Measurements from ENCODE around the gene NCCRP1.

Gene NCCRP1

DNA sequence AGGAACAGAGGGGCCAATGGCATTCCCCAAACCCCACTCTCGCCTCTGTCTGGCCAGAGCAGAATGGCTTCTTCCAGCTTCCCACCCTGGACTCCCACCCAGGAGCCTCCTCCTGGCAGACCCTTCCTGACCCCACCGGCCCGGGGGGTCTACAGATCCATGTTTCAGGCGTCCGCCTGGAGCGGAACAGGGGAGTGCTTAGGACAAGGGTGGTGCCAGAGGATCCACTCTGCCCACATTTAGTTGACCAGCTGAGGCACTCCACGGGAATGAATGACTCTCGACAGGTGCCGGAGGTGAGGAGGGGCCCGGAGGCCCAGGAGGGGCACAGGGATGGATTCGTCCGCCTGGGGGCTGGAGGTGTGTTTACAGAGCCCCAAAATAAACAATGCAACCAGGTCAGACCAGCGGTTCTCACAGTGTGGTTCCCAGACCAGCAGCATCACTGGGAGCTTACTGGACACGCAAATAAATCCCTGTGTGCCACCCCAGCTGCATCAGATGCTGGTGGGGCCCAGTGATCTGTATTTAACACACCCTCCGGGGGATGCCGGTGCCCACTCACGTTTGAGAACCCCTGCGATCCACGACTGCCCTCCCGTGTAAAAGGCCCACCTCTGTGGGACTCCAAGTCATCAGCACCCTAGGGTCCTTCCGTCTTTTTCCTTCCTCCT, 15.1 kb upstream of the NCCRP1 start:
- DNase-seq: no peak

DNA sequence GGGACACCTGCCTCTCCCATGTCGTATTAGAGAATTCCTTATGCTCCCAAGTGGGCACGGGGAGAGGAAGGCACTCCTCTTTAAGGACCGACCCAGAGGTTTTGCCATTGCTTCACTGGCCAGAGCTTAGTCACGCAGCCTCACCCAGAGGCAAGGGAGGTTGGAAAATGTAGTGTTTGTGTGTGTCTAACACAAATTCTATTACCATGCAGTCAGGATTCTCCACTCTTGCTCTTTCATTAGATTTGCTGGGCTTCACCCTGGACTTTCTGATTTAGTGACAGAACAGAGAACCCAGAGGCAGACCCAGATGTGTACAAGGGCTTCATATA, 14.6 kb upstream of the NCCRP1 start:
- DNase-seq: no peak

DNA sequence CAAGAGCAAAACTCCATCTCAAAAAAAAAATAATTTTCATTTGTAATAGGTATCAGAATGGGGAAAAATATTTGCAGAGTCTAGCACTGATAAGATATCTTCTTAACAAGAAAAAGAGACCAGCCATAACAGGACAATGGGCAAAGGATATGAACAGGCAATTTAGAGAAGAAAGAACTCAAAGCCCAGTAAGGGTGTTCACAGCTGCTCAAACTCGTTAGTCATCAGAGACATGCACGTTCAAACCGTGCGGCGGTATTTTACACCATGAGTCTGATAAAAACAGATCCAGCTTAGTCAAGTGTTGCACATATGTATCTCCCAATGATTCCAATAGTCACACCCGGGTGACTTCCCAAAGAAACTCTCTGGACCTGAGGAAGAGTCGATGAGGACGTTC, 13.7 kb upstream of the NCCRP1 start:
- DNase-seq: no peak

DNA sequence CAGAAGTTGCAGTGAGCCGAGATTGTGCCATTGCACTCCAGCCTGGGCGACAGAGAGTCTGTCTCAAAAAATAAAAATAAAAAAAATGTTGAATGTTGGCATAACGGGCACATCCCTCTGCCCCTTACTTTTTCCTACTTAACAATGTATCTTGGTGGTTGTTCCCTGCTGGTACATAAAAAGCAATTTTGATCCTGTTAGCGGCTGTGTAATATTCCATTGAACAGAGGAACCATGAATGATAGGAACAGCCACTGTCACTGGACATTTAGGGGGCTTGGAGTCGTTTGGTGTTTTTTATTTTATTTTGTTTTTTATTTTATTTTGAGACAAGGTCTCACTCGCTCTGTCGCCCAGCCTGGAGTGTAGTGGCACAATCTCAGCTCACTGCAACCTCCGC, 10.4 kb upstream of the NCCRP1 start:
- DNase-seq: no peak

DNA sequence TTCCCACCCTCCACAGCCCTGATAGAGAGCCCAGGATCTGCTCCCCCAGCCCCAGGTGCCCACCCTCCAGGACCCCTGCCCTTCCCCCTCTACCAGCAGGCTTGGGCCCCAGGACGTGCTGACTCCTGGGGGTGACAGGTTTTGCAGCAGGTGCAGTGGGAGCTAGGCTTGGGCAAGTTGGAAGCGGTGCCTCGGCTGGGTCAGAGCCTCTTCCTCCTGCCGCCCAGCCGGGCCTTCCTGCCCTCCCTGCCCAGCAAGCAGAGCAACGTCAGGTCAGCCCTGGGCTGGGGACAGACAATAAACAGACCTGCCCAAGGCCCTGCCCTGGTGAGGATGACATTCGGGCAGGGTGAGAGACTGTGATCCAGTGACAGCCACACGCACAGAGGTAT, 9.2 kb upstream of the NCCRP1 start:
- no peak for DNase-seq

DNA sequence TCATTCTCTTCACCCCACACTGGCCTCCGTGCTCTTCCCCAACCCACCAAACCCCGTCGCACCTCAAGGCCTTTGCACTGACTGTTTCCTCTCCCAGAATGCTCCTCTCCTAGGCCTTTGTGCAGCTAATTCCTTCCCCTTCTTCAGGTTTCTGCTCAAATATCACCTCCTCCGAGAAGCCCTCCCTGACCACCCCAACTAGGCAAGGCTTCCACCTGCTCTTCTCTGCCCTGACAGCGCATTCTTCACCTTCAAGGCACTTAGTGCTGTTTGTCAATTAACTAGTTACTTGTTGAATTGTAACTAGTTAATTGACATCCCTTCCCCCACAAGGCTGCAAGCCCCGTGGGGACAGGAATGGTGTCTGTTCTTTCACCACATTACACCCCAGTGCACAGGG, 7.8 kb upstream of the NCCRP1 start:
- no peak for DNase-seq

DNA sequence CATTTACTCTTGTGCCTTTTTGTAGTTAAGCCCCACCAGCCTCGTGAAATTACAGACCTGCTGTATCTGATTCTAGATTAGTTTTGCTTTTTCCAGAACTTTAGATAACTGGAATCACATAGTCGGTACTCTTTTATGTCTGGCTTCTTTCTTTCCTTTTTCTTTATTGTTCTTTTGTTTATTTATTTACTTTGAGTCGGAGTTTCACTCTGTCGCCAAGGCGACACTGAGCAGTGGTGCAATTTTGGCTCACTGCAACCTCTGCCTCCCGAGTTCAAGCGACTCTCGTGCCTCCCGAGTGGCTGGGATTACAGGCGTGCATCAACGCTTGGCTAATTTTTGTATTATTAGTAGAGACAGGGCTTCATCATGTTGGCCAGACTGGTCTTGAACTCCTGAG, 6.0 kb upstream of the NCCRP1 start:
- no peak for DNase-seq

DNA sequence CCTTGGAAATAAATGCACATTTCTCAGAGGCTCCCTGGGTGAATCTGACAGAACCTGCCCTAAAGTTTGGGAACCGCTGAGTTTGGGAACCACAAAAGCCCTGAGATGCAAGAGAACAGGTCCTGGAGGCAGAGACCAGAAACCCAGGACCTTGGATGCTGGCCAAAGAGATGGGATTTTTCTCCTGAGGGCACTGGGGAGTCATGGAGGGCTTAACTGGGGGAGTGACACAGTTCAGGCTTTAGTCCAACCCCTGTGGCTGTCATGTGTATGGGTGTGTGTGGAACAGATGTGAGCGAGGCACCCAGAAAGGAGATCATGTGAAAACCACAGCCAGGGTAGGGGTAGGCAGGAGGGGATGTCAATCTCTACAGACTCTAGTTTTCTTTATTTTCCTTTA, 3.9 kb upstream of the NCCRP1 start:
- DNase-seq: no peak

DNA sequence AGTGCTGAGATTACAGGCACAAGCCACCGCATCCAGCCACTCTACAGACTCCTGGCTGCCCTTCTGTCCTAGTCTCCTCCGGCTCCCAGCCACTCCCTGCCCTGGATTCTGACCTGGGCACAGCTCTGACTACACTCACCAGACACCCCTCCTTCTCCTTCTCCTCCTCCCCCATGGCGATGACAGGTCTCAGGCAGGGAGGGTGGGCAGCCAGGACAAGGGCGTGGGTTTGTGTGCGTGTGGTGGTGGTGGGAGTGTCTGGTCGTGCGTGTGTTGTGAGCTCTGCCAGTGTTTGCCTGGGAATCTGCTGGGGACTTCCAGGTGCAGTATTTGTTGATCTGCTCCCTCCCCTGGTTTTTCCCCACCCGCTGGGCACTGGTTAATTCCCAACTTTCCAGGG, 3.0 kb upstream of the NCCRP1 start:
- no peak for DNase-seq

DNA sequence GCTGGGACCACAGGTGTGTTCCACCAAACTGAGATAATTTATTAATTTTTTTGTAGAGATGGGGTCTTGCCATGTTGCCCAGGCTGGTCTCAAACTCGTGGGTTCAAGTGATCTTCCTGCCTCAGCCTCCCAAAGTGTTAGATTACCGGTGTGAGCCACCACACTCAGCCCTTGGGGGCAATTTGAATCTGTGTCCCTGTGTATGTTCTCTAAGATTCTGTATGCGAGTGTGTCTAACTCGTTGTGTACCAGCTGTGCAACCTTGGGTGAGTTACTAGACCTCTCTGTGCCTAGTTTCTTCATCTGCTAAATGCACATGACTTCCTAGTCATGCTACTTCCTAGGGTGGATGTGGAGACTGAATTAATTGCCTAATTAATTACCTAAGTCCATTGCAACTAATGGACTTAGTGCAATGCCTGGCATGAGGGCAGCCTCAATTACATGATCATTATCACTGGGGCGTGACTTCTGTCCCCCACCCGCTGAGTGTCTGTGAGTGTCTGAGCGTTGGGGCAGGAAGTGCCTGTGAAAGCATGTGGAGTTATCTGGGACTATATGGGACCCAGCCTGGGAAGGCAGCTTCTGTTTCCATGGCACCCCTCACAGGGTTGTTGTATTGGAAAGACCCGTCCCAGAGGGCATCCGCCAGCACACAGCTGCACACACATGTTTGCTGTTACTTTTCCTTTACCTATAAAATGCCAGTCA, 1.8 kb upstream of the NCCRP1 start:
- DNase-seq: no peak

DNA sequence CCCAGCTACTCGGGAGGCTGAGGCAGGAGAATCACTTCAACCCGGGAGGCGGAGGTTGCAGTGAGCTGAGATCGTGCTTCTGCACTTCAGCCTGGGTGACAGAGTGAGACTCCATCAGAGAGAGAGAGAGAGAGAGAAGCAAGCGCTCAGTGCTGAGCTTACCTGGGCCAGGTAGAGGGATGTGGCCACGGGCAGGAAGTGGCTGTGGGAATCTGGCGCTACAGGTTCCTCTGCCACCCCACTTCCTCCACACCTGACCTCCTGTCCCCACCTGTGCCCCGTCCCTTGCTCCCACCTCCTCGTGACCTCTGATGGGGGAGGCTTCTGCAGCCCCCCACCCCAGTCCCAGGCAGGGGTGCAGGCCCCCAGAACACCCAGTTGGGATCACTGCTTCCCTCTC, 1.0 kb upstream of the NCCRP1 start:
- no peak for DNase-seq

DNA sequence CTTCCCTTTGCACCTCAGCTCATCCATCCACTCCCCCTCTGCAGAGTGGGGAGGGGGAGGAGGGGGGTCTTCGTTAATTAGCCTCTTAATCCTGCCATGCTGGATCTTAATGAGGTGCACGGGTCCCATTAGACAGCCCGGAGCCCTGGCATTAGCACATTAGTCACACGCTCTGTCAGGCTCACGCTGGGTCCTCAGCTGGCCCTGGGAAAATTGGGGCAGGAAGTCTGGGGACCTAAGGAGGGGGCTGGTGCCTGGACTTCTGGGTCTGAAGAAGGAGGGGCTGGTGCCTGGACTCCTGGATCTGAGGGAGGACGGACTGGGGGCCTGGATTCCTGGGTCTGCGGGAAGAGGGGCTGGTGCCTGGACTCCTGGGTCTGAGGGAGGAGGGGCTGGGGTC, 444 bp upstream of the NCCRP1 start:
- DNase-seq: no peak

DNA sequence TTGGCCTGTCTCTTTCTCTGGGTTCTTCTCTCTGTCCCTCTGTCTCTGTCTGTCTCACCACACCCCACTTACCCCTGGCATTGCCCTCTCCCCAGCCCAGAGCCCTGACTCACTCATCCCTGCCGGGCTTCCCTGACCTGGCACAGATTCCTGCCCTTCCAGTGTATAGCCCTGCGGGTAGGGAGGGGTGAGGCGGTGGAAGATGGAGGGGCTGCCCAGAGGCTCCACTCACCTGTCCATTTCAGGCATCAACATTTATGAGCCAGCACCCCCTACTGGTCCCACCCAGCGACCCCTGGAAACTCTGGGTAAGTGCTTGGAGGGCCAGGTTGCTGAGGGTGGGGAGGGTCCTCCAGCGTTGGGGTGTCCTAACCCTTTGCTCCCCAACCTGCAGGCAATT, 1.0 kb downstream of the NCCRP1 start:
- DNase-seq: no peak

DNA sequence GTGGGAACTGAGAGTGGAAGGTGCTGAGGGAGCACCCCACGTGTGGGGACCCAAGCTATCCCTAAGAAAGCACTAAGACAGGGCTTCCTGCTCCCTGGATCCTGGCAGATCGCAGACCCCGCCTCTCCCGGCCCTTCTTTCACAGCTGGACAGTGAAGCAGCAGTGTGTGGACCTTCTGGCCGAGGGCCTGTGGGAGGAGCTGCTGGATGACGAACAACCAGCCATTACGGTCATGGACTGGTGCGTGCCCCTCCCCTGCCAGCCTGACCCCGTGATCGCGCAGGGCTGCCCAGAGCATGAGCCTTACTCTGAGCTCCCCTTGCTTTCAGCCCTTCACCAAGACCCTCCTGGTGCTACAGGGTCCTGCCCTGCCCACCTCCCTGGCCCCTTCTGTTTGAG, 2.3 kb downstream of the NCCRP1 start:
- DNase-seq: no peak

DNA sequence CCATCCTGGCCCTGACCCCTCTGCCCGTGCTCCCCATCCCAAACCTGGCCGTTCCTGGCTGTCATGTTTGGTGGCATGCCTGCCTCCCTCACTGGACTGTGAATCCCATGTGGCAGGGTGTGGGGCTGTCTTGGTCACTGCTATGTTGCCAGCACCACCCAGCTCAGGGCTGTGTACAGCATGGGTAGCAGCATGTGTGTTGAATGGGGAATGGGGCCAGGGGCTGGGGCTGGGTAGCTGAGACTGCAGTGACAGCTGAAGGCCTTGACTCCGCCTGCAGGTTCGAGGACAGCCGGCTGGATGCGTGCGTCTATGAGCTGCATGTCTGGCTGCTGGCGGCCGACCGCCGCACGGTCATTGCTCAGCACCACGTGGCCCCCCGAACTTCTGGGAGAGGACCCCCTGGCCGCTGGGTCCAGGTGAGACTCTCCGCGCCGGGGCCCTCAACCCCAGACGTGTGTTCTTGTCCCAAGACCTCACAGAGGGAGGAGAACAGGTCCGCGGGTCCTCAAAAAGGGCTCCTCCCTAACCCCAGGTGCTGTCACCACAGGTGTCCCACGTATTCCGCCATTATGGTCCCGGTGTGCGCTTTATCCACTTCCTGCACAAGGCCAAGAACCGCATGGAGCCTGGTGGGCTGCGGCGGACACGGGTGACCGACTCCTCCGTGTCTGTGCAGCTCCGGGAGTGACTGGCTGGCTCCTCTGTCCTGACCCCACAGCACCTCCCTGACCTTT, 3.5 kb downstream of the NCCRP1 start:
- no peak for DNase-seq

DNA sequence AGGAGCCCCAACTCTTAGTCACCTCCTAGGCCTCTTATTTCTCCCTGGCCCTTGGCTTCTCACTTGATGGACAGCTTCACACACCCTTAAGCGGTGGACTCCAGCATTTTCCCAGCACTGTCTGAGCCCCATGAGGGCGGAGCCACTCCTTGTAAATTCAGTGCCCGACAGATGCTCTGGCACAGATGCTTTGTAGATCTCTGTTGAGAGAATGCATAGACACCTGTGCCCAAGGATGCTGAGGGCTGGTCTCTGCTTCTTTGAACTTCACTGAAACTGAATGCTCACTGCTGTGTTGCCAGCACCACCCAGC, 4.0 kb downstream of the NCCRP1 start:
- no peak for DNase-seq

DNA sequence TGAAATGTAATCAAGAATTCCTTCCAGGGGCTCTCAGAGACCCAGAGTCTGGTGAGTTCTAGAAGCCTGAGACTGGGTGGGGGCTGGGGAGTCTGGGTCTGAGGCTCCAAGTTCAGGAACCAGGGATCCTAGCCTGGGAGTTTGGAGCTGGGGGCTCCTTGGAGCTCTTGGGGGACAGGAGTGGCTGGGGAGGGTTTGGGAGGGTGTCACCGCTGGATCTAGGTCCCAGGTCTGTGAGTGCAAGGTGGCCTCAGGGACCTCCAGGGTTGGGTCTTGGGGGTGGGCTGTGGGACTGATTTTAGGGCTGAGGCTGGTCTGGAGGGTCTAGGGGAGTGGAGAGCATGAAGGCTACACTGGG, 6.2 kb downstream of the NCCRP1 start:
- no peak for DNase-seq

DNA sequence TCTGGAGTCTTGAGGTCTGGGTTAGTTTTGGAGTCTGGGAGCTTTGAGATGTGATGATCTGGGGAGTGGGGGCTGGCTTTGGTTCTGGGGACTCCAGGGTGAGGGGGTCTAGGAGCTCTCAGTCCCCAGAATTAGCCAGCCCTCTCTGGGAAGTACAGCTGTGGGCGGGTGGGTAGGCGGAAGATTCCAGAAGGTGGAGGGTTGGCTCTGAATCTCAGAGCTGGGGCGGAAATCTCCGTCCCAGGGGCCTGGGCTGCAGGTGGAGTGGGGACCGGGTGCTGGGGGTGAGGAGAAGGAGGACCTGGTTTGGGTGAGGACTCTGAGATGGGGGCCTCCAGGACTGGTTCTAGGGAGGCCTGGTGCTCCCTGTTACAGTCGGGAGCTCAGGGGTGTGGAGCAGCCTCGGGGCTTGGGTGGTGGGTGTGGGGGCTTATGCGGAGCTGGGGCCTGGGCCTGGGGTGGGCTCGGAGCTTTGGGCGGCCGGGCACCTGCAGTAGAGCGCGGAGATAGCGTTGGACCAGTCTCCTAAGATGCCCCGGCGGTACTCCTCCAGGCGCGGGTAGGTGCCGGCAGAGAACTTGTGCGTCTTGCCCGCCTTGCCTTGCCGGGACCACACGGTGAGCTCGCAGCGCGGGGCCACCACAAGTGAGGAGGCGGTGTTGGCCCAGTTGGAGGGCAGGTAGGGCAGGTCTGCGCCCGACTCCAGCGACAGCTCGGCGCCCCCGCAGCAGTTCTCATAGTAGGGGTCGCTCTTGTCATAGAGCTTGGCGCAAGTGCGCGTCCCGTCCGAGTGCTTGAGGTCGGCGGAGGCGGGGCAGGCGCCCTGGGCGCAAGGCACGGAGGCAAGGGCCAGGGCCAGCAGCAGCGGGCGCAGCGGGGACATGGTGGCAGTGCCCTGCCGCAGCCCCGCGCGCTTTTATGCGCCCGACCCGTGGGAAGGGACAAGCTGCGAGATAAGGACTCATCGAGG, 6.9 kb downstream of the NCCRP1 start, which contains the start of gene SYCN:
Gene SYCN (minus strand): TSS at position 892 of the 970 bp plus-strand sequence. CDS start 9 bp downstream, at position 883.
- DNase-seq: no peak

DNA sequence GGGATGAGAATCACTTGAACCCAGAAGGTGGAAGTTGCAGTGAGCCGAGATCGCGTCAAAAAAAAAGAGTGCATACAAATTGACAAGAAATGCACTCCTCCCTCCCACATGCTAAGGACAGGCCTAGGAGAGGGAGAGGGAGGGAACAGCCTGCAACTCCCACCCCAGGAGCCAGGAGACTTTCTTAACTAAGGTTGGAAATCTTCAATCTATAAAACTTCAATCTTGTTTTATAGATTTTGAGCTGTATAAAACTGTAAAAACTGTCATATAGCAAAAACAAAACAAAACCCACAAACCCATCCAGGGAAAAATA, 8.6 kb downstream of the NCCRP1 start:
- no peak for DNase-seq

DNA sequence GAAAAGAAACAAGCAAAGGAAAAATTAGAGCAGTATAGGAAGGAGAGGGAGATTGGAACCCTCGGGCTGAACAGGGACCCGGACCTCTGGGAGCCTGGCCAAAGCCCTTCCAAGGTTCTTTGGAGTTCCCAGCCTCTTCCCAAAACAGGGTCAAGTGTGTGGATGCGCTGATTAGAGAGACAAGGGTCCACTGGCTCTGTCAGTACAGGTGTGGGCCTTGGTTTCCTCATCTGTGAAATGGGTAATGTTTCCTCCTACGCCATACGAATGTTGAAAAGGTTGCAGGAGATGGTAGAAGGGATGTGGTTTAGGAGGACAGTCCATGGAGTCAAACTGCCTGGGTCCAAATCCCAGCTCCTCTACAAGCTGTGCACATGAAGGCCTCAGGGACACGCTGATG, 9.4 kb downstream of the NCCRP1 start:
- no peak for DNase-seq

DNA sequence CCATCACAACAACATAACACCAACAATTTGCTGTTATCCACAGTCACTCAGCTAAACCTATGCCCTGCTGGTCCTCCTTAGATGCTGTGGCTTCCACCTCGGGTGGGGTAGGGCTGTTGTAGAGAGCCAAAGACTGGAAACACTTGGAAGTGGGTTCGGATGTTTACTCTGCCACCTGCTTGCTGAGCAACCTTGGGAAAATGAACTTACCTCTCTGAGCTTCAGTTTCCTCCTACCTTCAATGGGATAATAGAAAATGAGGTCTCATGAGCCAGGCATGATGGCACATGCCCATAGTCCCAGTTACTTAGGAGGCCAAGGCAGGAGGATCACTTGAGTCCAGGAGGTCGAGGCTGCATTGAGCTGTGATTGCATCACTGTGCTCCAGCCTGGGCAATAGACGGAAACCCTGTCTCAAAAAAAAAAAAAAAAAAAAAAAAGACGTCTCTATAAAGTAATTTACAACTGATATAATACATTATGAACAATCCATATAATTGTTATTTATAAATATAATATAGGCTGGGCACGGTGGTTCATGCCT, 10.6 kb downstream of the NCCRP1 start:
- DNase-seq: no peak

DNA sequence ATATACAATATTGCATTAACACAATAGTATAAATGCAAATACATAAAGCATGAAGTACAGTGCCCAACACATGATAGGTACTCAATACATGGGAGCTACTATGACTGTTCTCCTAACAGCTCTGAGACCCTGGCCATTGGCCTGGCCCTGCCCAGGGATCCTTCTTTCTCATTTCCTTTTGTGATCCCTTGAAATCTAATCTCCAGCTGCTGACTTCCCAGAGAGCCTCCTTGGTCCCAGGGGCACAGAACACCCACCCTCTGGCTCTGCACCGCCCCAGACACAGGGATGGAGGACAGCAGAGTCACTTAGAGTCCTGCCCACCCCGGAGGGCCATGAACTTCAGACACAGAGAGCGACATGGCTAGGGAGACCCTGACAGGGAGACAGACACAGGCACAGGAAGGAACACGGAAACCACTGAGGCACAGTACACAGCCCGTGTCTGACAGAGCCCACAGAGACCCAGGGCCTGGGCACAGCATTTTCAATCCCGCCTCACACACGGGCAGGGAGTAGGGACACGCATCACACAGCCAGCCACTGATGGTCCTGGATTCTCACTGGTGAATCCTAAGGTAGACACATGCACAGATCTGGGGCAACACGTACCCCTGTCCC, 11.5 kb downstream of the NCCRP1 start:
- no peak for DNase-seq

DNA sequence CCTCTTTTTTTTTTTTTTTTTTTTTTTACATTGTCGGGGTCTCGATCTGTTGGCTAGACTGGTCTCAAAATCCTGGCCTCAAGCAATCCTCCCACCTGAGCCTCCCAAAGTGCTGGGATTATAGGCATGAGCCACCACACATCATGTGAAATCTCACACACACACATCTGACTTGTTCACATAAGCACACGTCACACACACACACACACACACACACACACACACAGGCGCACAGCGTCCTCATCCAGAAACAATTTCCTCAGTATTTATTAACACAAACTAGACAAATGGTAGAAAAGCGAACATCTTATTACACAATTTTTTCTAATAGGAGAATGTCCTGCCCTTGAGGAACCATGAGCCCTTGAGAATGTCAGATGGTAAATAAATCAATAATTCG, 12.4 kb downstream of the NCCRP1 start:
- no peak for DNase-seq
